Kidney epithelial cell (primary cell): ENCODE results near the gene KLK6. TPM values are rescaled to one million over a fixed set of nuclear protein-coding genes. Genes with fewer than 3 reads are reported as not detected.

ENCODE experiments used
- DNase-seq: peaks from one replicate; pipeline ENCODE4 v3.0.0-alpha.2; 2010; ENCODE audit warnings: low read depth
- H3K27me3 ChIP-seq: 2 replicates; pipeline ENCODE4 v1.6.0; 2011; ENCODE audit warnings: low read length; ENCODE audit not compliant: control insufficient read depth, insufficient read depth
- H3K36me3 ChIP-seq: 2 replicates; pipeline ENCODE4 v1.5.1; 2011; ENCODE audit warnings: low read length; ENCODE audit not compliant: control insufficient read depth, insufficient read depth
- H3K4me3 ChIP-seq: 2 replicates; pipeline ENCODE4 v1.5.1; 2011; ENCODE audit warnings: low read depth, mild to moderate bottlenecking, control low read depth, low read length
- total RNA-seq: library from RNA; depleted of rRNA; stranded (reverse); fragments of >200 nt; gene quantifications from 2 replicates; pipeline ENCODE4 v1.2.3, GENCODE V29; 2015
- TF ChIP-seq, protein P1 (sequence below): IDR thresholded peaks from 2 replicates; pipeline ENCODE4 v1.5.1; 2011; ENCODE audit warnings: mild to moderate bottlenecking, moderate library complexity, low read length, control low read depth, inconsistent platforms; ENCODE audit not compliant: insufficient read depth, poor library complexity, severe bottlenecking

KLK6 gene
- total RNA-seq, 1 donor from 2014 or later, result 33.5 TPM

DNA sequence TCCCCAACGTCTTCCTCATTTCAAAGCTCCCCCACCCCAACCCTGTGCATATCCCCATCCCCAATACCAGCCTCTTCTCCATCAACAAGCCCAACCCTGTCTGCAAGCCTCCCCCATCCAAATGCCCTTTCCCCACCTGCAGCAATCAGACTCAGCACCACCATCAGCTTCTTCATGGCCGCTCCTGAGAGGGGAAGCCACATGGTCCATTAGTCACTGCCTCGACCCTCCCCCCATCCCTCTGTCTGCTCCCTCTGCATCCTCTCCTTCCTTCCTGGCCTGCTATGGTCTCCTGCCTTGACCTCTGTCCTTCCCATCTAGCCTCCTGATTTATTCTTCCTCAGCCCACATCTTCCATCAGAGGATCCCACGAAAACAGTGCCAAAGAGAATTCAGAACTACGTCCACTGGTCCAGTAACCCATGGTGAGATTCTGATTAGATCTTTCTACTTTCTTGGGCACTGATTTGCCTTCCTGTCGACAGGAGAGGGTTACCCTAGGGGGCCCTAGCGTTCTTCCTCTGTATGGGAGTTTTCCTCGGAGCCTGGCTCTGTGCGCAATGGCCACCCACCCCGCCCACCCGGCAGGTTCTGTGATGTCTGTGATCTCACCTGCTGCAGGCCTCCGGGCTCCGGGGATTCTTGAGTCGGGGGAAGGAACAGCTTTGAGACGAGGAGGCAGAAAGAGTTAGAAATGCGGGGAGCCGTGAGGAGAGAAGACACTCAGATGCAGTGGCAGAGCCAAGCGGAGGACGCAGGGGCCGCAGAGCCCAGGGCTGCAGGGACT lies 1.3 kb downstream of the KLK6 start:
- Histone ChIP-seq H3K36me3 (no peaks in the 10 kb centered on the region), H3K4me3 (peak overlapping the region; percentile 13), H3K27me3 (no peaks in the 10 kb centered on the region)
- DNase-seq, result no peak
- TF ChIP-seq, protein P1, sequence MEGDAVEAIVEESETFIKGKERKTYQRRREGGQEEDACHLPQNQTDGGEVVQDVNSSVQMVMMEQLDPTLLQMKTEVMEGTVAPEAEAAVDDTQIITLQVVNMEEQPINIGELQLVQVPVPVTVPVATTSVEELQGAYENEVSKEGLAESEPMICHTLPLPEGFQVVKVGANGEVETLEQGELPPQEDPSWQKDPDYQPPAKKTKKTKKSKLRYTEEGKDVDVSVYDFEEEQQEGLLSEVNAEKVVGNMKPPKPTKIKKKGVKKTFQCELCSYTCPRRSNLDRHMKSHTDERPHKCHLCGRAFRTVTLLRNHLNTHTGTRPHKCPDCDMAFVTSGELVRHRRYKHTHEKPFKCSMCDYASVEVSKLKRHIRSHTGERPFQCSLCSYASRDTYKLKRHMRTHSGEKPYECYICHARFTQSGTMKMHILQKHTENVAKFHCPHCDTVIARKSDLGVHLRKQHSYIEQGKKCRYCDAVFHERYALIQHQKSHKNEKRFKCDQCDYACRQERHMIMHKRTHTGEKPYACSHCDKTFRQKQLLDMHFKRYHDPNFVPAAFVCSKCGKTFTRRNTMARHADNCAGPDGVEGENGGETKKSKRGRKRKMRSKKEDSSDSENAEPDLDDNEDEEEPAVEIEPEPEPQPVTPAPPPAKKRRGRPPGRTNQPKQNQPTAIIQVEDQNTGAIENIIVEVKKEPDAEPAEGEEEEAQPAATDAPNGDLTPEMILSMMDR, result no peak

DNA sequence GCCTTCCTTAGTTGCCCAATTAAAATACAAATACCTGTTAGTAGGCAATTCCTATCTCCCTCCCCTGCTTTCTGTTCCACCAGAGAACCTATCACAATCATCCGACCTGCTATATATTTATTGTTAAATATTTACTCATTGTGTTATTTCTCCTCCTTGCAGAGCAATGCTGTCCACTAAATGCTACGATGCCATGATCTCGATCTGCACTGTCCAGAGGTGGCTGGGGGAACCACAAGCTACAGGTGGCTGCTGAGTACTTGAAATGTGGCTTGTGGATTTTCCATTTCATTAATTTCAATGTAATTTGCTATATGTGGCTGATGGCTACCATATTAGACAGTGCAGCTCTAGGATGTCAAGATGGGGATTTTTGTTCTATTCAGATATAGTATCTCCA lies 5.1 kb downstream of the KLK6 start:
- TF ChIP-seq, protein P1, result no peak
- no peak for DNase-seq
- H3K4me3 ChIP-seq, result no peak overlapping the region
- H3K27me3 ChIP-seq, result no peaks in the 10 kb centered on the region
- no peaks in the 10 kb centered on the region for H3K36me3 ChIP-seq

DNA sequence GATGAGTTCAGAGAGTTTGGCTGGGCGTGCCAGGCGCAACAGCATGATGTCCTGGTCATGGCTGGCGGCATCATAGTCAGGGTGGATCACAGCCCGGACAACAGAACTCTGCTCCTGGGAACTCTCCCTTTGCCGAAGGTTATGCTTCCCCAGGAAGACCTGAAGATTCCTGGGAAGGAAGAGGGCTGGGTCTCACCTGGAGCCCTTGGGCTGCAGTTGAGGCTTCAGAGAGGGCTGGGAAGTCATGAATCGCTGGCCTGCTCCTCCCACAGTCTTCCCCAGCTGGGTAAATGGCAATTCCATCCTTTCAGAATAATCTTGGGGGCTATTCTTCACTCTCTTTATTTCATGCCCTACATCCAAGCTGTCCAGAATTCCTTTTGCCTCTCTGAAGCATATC lies 6.0 kb downstream of the KLK6 start:
- no peaks in the 10 kb centered on the region for H3K36me3 ChIP-seq
- no peak for DNase-seq
- TF ChIP-seq, protein P1, result no peak
- no peak overlapping the region for H3K4me3 ChIP-seq
- H3K27me3 ChIP-seq, result no peaks in the 10 kb centered on the region

DNA sequence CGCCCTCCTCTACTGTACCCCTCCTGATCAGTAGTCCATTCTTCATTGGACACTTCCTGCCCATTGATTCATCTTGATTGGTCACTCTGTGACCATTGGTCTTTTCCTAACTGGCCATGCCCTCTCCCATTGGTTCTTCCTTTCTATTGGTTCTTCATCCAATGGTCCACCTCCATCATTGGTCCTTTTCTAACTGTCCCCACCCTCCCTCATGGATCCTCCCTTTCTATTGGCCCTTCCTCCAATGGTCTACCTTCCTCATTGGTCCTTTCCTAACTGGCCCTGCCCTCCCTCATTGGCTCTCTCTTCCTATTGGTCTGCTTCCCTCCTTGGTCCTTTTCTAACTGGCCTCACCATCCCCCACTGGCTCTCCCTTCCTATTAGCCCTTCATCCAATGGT lies 7.1 kb downstream of the KLK6 start:
- TF ChIP-seq, protein P1, result no peak
- no peak overlapping the region for H3K4me3 ChIP-seq
- DNase-seq, result no peak
- H3K27me3 ChIP-seq, result no peaks in the 10 kb centered on the region
- no peaks in the 10 kb centered on the region for H3K36me3 ChIP-seq

DNA sequence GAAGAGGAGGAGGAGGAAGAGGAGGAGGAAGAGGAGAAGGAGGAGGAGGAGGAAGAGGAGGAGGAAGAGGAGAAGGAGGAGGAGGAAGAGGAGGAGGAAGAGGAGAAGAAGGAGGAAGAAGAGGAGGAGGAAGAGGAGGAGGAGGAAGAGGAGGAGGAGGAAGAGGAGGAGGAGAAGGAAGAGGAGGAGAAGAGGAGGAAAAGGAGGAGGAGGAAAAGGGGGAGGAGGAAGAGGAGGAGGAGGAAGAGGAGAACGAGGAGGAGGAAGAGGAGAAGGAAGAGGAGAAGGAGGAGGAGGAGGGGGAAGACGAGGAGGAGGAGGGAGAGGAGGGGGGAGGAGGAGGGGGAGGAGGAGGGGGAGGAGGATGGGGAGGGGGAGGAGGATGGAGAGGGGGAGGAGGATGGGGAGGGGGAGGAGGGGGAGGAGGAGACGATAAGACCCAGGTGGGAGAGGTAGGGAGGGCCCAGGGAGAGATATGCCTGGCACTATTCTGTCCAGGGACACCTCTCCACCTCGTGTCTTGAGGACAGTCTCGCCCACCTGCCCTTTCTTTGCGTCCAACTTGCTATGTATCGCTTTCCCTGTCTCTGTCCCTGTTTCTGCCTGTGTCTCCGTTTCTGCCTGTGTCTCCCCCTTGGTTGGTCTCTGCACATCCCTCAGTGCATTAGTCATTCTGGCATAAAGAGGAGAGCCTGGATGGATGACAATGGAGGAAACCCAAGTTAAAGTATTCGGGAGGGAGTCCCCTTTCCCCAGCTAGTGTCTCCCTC lies 9.5 kb downstream of the KLK6 start:
- H3K27me3 ChIP-seq, result no peaks in the 10 kb centered on the region
- TF ChIP-seq, protein P1, result no peak
- no peak overlapping the region for H3K4me3 ChIP-seq
- H3K36me3 ChIP-seq, result no peaks in the 10 kb centered on the region
- no peak for DNase-seq
